Measurements from ENCODE around the gene BEGAIN.

Gene BEGAIN

DNA sequence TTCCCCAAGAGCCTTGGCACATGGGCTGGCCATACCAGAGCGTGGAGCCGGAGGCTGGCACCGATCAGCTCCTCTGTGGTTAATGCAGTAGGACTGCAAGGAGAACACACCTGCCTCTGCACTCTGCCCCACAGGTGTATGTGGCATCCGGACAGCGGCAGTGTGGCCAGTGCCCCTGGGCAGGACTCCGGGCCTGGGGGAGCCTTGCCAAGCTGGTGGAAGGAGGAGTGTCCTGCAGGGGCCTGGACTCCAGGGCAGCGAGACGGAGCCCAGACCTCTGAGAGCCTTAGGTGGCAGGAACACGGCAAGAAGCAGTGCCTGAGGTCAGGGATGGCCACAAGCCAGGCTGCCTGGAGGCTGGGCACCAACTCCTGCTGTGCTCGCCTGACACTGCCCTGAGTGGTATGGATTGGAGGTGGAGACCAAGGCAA lies 5.3 kb upstream of the BEGAIN start:
- in situ Hi-C loops (cut with HindIII; ENCODE audit: low sequenced_read_pairs) = no loop called here
- no peak for DNase-seq (ENCODE audit: low read depth, low spot score)
- no peak overlapping the region for H3K4me3 ChIP-seq (ENCODE audit: low read depth, low read length)
- TF ChIP-seq, protein P1, sequence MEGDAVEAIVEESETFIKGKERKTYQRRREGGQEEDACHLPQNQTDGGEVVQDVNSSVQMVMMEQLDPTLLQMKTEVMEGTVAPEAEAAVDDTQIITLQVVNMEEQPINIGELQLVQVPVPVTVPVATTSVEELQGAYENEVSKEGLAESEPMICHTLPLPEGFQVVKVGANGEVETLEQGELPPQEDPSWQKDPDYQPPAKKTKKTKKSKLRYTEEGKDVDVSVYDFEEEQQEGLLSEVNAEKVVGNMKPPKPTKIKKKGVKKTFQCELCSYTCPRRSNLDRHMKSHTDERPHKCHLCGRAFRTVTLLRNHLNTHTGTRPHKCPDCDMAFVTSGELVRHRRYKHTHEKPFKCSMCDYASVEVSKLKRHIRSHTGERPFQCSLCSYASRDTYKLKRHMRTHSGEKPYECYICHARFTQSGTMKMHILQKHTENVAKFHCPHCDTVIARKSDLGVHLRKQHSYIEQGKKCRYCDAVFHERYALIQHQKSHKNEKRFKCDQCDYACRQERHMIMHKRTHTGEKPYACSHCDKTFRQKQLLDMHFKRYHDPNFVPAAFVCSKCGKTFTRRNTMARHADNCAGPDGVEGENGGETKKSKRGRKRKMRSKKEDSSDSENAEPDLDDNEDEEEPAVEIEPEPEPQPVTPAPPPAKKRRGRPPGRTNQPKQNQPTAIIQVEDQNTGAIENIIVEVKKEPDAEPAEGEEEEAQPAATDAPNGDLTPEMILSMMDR (IDR thresholded peaks at IDR 0.05; ENCODE audit: low read depth, low read length) = no peak

DNA sequence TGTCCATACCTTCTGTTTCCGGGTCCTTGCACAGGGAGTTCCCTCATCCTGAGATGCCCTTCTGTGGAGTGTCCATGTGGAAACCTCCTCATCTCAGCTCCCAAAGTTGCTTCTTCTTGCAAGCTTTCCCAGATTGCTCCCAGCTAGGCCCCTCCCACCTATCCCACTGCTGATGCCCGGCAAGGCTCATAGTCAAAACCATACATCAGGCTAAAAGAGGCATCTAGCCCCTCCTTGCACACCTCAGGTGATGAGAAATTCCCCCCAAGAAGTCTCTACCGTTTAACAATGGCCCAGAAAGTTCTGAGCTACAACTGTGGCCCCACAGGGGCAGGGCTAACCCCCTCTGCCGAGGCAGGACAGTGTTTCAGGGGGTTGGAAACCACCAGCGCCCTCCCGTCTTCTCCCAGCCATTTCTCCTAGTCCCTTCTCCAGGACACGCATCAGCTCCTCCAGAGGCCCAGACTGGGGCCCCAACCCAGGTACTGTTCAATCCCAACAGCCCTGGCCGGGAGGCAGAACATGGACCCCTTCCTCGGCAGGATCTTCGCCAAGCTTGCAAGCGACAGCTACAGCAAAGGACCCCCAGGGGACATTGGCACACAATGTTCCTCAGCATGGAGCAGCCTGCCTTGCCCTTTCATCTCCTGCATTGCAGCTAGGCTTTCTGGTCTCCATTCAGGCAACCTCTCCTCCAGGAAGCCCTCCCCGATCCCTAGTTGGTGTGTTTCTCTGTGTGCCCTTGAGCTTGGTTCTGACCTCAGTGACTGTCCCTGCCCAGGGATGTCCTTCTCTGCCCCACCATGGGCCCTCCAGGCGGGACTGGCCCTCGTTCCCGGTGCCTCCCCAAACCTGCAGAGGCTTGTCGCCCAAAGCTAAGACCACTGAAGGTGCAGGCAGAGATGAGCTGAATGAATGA lies 4.5 kb upstream of the BEGAIN start:
- TF ChIP-seq, protein P1 (IDR thresholded peaks at IDR 0.05; ENCODE audit: low read depth, low read length) = no peak
- in situ Hi-C loops (cut with HindIII; ENCODE audit: low sequenced_read_pairs) = no loop called here
- no peak for DNase-seq (ENCODE audit: low read depth, low spot score)
- H3K4me3 ChIP-seq (ENCODE audit: low read depth, low read length) = no peak overlapping the region

DNA sequence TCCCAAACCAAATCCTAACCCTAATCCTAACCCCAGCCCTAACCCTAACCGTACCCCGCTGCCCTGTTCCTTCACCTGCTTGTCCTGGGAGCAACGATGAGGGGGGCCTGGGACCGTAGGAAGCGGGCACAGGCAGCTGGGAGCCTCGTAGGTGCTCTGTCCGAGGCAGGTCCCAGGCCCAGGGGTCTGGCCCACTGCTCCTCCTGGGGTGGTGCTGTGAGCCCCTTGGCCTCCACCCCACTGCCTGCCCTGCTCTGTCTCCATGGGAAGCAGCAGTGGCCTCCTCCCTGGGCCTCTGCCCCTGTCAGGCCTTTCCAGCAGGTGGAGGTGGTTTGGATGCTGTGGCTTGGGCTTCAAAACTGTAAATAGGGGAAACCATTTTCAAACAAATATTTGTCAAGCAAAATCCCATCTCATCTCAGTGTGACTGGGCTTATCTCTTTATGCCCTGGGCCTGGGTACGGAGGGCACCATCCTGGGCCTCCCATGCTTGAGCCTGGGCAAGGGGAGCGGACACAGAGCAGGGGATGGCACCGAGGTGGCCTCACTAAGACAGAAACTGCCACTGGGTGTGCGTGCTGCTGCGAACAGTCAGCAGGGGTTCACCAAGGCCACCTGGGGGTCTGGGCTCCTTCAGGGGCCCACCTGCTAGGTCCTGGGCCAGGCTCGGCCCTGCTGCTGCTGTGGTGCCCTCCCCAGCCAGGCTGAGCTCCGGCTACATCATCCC lies 3.7 kb upstream of the BEGAIN start:
- in situ Hi-C loops (cut with HindIII; ENCODE audit: low sequenced_read_pairs) = no loop called here
- no peak for DNase-seq (ENCODE audit: low read depth, low spot score)
- TF ChIP-seq, protein P1 (IDR thresholded peaks at IDR 0.05; ENCODE audit: low read depth, low read length) = no peak
- no peak overlapping the region for H3K4me3 ChIP-seq (ENCODE audit: low read depth, low read length)

DNA sequence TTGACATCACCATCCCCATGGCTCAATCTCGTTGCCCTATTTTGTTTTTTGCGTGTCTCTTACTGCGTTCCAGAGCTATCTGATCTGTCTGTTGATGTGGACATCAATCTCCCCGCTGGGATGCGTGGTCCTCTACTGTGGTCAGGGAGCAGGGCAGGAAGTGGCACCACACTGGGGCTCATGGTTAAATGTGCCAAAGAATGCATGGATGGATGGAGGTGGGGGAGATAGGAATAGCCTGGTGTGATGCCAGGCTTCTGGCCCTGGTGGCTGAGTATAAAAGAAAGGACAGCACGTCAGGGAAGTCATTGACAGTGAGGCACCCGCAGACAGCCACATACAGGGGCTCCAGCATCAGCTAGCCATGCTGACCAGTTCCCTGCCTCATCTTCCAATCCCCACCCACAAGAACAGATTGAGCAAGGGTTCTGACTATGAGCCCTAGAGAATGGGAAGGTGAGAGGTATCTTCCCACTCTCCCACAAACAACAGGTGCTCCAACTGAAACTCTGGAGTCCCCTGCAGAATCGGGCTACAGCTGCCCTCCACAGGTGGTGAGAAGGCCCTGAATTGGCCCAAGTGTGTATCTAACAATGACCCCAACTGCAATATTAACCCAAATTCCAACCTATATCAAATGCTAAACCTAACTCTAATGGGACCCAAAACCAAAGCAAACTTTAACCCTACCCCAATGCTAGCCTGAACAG lies 2.7 kb upstream of the BEGAIN start:
- DNase-seq (ENCODE audit: low read depth, low spot score) = no peak
- TF ChIP-seq, protein P1 (IDR thresholded peaks at IDR 0.05; ENCODE audit: low read depth, low read length) = no peak

DNA sequence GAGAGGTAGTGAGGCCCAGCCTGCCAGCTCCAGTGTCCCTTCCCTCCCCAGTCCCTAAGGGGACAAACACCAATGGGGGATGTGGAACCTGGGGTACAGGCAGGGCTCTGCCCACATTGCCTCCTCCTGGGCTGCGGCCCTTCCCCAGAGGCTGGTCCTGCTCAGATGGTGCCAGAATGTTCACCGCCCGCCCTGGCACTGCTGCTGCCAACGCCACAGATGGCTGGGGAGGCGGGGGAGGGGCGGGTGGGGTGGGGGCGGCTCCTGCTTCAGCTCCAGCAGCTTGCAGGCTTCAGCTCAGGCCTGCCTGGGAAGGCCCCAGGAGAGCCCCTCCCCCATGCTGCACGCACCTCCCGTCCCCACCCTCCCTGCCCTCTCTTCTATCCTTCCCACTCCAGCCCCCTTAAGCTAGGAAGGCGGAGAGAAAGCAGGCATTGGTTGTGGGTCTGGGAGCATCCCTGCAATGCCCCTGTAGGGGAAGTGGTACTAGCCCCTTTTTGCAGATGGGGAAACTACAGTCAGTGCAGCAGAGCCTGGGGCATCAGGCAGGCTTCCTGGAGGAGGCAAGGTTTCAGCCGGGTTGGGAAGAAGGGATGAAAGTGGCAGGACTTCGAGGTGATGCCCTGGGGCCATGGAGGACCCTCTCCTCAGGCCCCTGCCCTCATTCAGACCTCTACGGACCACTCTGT lies 2.0 kb upstream of the BEGAIN start:
- no peak overlapping the region for H3K4me3 ChIP-seq (ENCODE audit: low read depth, low read length)
- in situ Hi-C loops (cut with HindIII; ENCODE audit: low sequenced_read_pairs) = no loop called here
- DNase-seq (ENCODE audit: low read depth, low spot score) = no peak
- TF ChIP-seq, protein P1 (IDR thresholded peaks at IDR 0.05; ENCODE audit: low read depth, low read length) = no peak

More for the DNA sequence above, 2.7 kb upstream of the BEGAIN start:
- no peak overlapping the region for H3K4me3 ChIP-seq (ENCODE audit: low read depth, low read length)
- in situ Hi-C loops (cut with HindIII; ENCODE audit: low sequenced_read_pairs) = no loop called here

DNA sequence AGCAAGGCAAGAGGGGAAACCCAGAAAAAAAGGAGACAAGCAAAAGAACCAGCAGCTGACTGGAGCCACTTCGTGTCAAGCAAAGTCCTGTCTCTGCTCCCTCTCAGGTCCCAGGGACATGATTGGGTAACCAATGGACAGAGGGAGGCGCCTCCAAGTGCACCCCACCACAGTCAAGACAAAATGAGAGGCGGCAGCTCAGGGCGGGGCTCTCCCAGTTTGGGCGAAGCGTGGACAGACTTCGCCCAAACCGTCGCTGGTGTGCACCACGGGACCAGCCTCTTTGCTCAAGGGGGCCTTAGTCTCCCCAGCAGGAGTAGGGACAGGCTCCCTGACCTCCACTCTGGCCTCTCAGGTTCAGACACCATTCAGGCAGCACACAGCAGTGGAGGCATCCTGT lies 1.5 kb upstream of the BEGAIN start:
- in situ Hi-C loops (cut with HindIII; ENCODE audit: low sequenced_read_pairs) = no loop called here
- no peak for DNase-seq (ENCODE audit: low read depth, low spot score)
- no peak overlapping the region for H3K4me3 ChIP-seq (ENCODE audit: low read depth, low read length)
- TF ChIP-seq, protein P1 (IDR thresholded peaks at IDR 0.05; ENCODE audit: low read depth, low read length) = no peak
